B cell (primary cell): Measurements from ENCODE around the gene BMP8A. TPM values are rescaled to one million over a fixed set of nuclear protein-coding genes. Genes with fewer than 3 reads are reported as not detected.
"Not testable (repeated sequence)": the region's sequence is repeated elsewhere in the genome, so short reads cannot be mapped to it uniquely, and the experiment has no call there.

Source experiments
- ATAC-seq: fragments of 200-7000 bp; cut with Tn5 transposase; one replicate; pipeline ENCODE4 v1.10.0; 2021; ENCODE audit warnings: low read depth, mild to moderate bottlenecking, moderate number of reproducible peaks, moderate library complexity
- CTCF ChIA-PET: fragments of 350-600 bp; sonication (Branson Sonifier 250); formaldehyde crosslinking; loops from one replicate; lab custom pipeline; 2021; ENCODE audit warnings: antibody characterized with exemption, inconsistent platforms; lab: Charles Lee
- POLR2A ChIA-PET: fragments of 350-600 bp; sonication (Branson Sonifier 250); formaldehyde crosslinking; loops from one replicate; lab custom pipeline; 2021; ENCODE audit warnings: antibody characterized with exemption; lab: Charles Lee
- DNase-seq: peaks from one replicate; pipeline ENCODE4 v3.0.0; 2013
- H2AFZ ChIP-seq: 2 replicates; pipeline ENCODE4 v1.6.1; 2012; ENCODE audit warnings: mild to moderate bottlenecking, low read depth, low read length; ENCODE audit not compliant: insufficient read depth, poor library complexity, severe bottlenecking
- H3K27ac ChIP-seq, 2 donors: 1 replicate in 1 of 2; 2 replicates in 1 of 2; pipeline ENCODE4 v1.5.1; 2012 to 2013; ENCODE audit warnings: low read length in 2 of 2, mild to moderate bottlenecking in 2 of 2, moderate library complexity in 1 of 2
- H3K27me3 ChIP-seq, 4 experiments: fragments of 200-600 bp in 1 of 4; sonication (generic) in 1 of 4; replicated peaks in 1 of 4; 1 replicate in 2 of 4; 2 replicates in 2 of 4; pipeline versions ENCODE4 v1.6.1 to v1.7.0; 2013 to 2016; ENCODE audit warnings: low read length in 3 of 4, mild to moderate bottlenecking in 2 of 4, mixed read lengths in 1 of 4, moderate library complexity in 1 of 4; ENCODE audit not compliant: insufficient read depth in 4 of 4, control insufficient read depth in 3 of 4; ENCODE audit errors: control extremely low read depth in 1 of 4
- H3K36me3 ChIP-seq, 2 experiments: replicated peaks in 1 of 2; 1 replicate in 1 of 2; 2 replicates in 1 of 2; pipeline versions ENCODE4 v1.6.1 to v1.7.1; 2013; ENCODE audit warnings: low read length in 1 of 2; ENCODE audit not compliant: insufficient read depth in 2 of 2, control insufficient read depth in 1 of 2; ENCODE audit errors: control extremely low read depth in 1 of 2, extremely low read depth in 1 of 2
- H3K4me1 ChIP-seq, 2 donors: fragments of 200-600 bp in 1 of 2; sonication (generic) in 1 of 2; 1 replicate in 1 of 2; 2 replicates in 1 of 2; pipeline versions ENCODE4 v1.5.1 to v1.6.1; 2013 to 2017; ENCODE audit warnings: low read length in 2 of 2; ENCODE audit not compliant: control insufficient read depth in 2 of 2, insufficient read depth in 2 of 2
- H3K4me2 ChIP-seq: replicated peaks from 2 replicates; pipeline ENCODE3; 2012; ENCODE audit warnings: mild to moderate bottlenecking, low read depth, low read length; ENCODE audit not compliant: poor library complexity, severe bottlenecking
- H3K4me3 ChIP-seq, 5 experiments: fragments of 200-600 bp in 1 of 5; sonication (generic) in 1 of 5; 1 replicate in 3 of 5; 2 replicates in 2 of 5; pipeline versions ENCODE4 v1.5.1 to v1.7.0; 2011 to 2016; ENCODE audit warnings: low read length in 4 of 5, mild to moderate bottlenecking in 4 of 5, low read depth in 2 of 5, control low read depth in 1 of 5, moderate library complexity in 1 of 5; ENCODE audit not compliant: insufficient read depth in 1 of 5; ENCODE audit errors: control extremely low read depth in 1 of 5, extremely low read depth in 1 of 5
- H3K79me2 ChIP-seq: fragments of 200-600 bp; sonication (generic); one replicate; pipeline ENCODE4 v1.6.0; 2016; ENCODE audit warnings: low read length; ENCODE audit not compliant: control insufficient read depth, insufficient read depth
- H3K9ac ChIP-seq: fragments of 200-600 bp; sonication (generic); 2 replicates; pipeline ENCODE4 v1.6.1; 2017; ENCODE audit warnings: mild to moderate bottlenecking, low read length, moderate library complexity
- H3K9me3 ChIP-seq, 3 donors: one replicate each; pipeline versions ENCODE4 v1.6.1 to v1.7.1; 2013; ENCODE audit warnings: low read length in 2 of 3; ENCODE audit not compliant: control insufficient read depth in 2 of 3, insufficient read depth in 1 of 3; ENCODE audit errors: control extremely low read depth in 1 of 3
- H4K20me1 ChIP-seq: 2 replicates; pipeline ENCODE4 v1.6.0; 2012; ENCODE audit warnings: mild to moderate bottlenecking, low read length; ENCODE audit not compliant: insufficient read depth, control insufficient read depth, poor library complexity, severe bottlenecking
- H3K27ac Mint-ChIP-seq: one replicate; pipeline ENCODE4 v1.8.0; 2021; ENCODE audit warnings: mixed read lengths
- H3K27me3 Mint-ChIP-seq: one replicate; pipeline ENCODE4 v1.8.0; 2021; ENCODE audit warnings: mixed read lengths
- H3K4me1 Mint-ChIP-seq: one replicate; pipeline ENCODE4 v1.8.0; 2021; ENCODE audit warnings: mixed read lengths
- H3K4me3 Mint-ChIP-seq: one replicate; pipeline ENCODE4 v1.8.0; 2021; ENCODE audit warnings: mixed read lengths
- H3K9me3 Mint-ChIP-seq: one replicate; pipeline ENCODE4 v1.8.0; 2022; ENCODE audit warnings: mixed read lengths; ENCODE audit not compliant: insufficient read depth
- WGBS: methylation state at CpG from one replicate; pipeline ENCODE4 v1.1.5; 2013; ENCODE audit warnings: missing lambda C conversion rate; ENCODE audit not compliant: insufficient coverage; 5-methylcytosine and 5-hydroxymethylcytosine counted together
- intact Hi-C: fragments of 100-400 bp; cut with micrococcal nuclease; formaldehyde crosslinking; loops from one replicate; pipeline ENCODE4 v1.10.0; 2022
- polyA plus RNA-seq: library from polyadenylated mRNA; depleted of rRNA; stranded (reverse); fragments of >200 nt; gene quantifications from 2 replicates; pipeline ENCODE4 v1.2.3, GENCODE V29; 2012
- total RNA-seq, 2 donors: library from RNA; stranded (reverse); fragments of 120-200 nt in 1 of 2; gene quantifications; 1 replicate in 1 of 2; 2 replicates in 1 of 2; pipeline versions ENCODE4 v1.2.3 to v1.2.4, GENCODE V29; 2013 to 2022

The BMP8A gene
- total and polyA plus RNA-seq, 2 donors (not counting 1 experiment from before 2014, with no cell fraction given) = 0.25 to 1.1 TPM

DNA sequence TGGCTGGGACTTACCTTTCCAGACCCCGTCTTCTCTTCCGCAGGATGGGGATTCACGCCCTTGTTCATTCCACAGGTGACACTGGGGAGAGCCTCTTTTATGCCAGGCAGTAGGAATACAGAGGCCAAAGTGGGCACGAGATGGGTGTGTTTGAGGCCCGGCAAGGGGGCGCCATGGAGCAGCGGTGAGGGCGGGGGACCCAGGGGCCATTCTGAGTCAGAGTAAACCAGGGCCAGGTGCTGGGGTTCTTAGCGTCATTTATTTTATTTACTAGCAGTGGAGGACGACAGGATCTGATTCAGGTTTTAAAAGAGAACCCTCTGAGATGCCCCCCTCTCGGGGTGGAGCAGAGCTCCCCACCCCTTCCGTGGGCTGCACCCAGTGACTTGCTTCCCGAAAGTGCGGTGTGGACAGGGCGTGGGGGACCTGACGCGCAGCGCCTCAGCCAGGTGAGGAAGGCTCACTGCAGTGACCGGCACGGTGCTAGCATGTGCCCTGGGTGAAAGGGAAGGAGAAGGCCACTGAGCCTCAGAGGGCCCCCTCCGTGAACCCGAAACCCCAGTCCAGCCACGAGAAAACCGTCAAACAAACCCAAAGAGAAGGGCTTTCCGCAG lies 20.9 kb downstream of the BMP8A start:
- H3K4me2 ChIP-seq, POLR2A ChIA-PET, H3K27ac ChIP-seq, DNase-seq, CTCF ChIA-PET, H2AFZ ChIP-seq, H3K9me3 ChIP-seq, H3K9me3 Mint-ChIP-seq, H3K27me3 ChIP-seq, H3K79me2 ChIP-seq, H3K4me3 ChIP-seq, H3K27me3 Mint-ChIP-seq, intact Hi-C loops, H3K36me3 ChIP-seq, H3K9ac ChIP-seq, H4K20me1 ChIP-seq, H3K4me3 Mint-ChIP-seq, H3K27ac Mint-ChIP-seq: not testable (repeated sequence)
- WGBS = no CpG with 5 or more reads among the region's 25 CpGs
- peak; percentile 44 for ATAC-seq
- H3K4me1 ChIP-seq = peaks cover 15 to 22% of the 10 kb centered on the region in 2 donors
- peaks cover 12% of the 10 kb centered on the region for H3K4me1 Mint-ChIP-seq

DNA sequence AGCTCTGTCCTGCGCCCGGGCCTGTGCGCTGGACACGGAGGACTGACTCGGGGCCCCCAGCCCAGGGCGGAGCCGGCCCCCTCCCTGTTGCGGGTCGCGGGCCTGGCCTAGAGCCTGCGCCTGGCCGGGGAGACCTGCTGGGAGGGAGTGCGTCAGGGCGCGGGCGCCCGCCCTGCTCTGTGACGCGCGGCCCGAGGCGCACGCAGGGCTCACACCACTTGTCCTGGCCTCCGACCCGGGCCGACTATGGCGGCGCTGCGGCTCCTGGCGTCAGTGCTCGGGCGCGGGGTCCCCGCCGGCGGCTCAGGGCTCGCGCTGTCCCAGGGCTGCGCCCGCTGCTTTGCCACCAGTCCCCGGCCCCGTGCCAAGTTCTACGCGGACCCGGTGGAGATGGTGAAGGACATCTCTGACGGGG lies 23.3 kb downstream of the BMP8A start:
- H4K20me1 ChIP-seq, H3K27ac ChIP-seq, POLR2A ChIA-PET, H3K9me3 ChIP-seq, H3K4me3 Mint-ChIP-seq, H3K36me3 ChIP-seq, H3K9ac ChIP-seq, CTCF ChIA-PET, H3K4me2 ChIP-seq, H3K9me3 Mint-ChIP-seq, H3K4me1 Mint-ChIP-seq, H2AFZ ChIP-seq, H3K27me3 Mint-ChIP-seq, intact Hi-C loops, H3K79me2 ChIP-seq, H3K27ac Mint-ChIP-seq, H3K27me3 ChIP-seq: not testable (repeated sequence)
- ATAC-seq (peak; percentile 54), DNase-seq (peak; percentile 30)
- H3K4me3 ChIP-seq = peak overlapping the region in 2 of 5 experiments; percentile 12 to 29
- peaks cover 6 to 11% of the 10 kb centered on the region in 2 donors for H3K4me1 ChIP-seq
- WGBS = 14% methylated on average over 10 of the region's 46 CpGs

DNA sequence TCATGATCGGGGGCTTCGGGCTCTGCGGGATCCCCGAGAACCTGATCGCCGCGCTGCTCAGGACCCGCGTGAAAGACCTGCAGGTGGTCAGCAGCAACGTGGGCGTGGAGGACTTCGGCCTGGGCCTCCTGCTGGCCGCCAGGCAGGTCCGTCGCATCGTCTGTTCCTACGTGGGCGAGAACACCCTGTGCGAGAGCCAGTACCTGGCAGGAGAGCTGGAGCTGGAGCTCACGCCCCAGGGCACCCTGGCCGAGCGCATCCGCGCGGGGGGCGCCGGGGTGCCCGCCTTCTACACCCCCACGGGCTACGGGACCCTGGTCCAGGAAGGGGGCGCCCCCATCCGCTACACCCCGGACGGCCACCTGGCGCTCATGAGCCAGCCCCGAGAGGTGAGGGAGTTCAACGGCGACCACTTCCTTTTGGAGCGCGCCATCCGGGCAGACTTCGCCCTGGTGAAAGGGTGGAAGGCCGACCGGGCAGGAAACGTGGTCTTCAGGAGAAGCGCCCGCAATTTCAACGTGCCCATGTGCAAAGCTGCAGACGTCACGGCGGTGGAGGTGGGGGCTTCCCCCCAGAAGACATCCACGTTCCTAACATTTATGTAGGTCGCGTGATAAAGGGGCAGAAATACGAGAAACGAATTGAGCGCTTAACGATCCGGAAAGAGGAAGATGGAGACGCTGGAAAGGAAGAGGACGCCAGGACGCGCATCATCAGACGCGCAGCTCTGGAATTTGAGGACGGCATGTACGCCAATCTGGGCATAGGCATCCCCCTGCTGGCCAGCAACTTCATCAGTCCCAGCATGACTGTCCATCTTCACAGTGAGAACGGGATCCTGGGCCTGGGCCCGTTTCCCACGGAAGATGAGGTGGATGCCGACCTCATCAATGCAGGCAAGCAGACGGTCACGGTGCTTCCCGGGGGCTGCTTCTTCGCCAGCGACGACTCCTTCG lies 24.0 kb downstream of the BMP8A start:
- H3K9me3 ChIP-seq, H3K4me1 Mint-ChIP-seq, H3K9ac ChIP-seq, H3K9me3 Mint-ChIP-seq, H4K20me1 ChIP-seq, H3K27ac ChIP-seq, H3K36me3 ChIP-seq, H3K4me1 ChIP-seq, H3K27me3 Mint-ChIP-seq, CTCF ChIA-PET, intact Hi-C loops, H2AFZ ChIP-seq, POLR2A ChIA-PET, H3K27ac Mint-ChIP-seq, H3K27me3 ChIP-seq, H3K4me2 ChIP-seq, H3K79me2 ChIP-seq, ATAC-seq: not testable (repeated sequence)
- DNase-seq = peak; percentile 57
- peak overlapping the region in 2 of 5 experiments; percentile 12 to 29 for H3K4me3 ChIP-seq
- no CpG with 5 or more reads among the region's 78 CpGs for WGBS
- peak overlapping the region; percentile 64 for H3K4me3 Mint-ChIP-seq

DNA sequence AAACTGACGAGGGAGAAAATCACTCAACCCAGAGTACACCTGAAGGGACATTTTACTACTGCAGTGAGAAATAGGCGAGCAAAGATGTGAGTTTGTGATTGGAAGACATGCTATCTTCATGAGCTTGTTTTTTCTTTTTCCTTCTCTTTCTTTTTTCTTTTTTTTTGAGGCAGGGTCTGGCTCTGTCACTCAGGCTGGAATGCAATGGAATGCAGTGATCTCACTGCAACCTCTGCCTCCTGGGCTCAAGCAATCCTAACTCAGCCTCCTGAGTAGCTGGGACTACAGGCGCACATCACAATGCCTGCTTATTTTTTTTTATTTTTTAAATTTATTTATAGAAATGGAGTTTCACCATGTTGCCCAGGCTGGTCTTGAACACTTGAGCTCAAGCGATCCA lies 25.4 kb downstream of the BMP8A start:
- H3K9me3 Mint-ChIP-seq, H3K27me3 ChIP-seq, H2AFZ ChIP-seq, H3K4me3 ChIP-seq, H3K79me2 ChIP-seq, H3K9me3 ChIP-seq, H3K4me1 Mint-ChIP-seq, H3K27ac Mint-ChIP-seq, CTCF ChIA-PET, H3K27me3 Mint-ChIP-seq, H3K9ac ChIP-seq, POLR2A ChIA-PET, H3K27ac ChIP-seq, H3K4me3 Mint-ChIP-seq, DNase-seq, H3K36me3 ChIP-seq, H3K4me1 ChIP-seq, ATAC-seq, intact Hi-C loops, H4K20me1 ChIP-seq, H3K4me2 ChIP-seq: not testable (repeated sequence)
- no CpG with 5 or more reads among the region's 4 CpGs for WGBS
